Testis (tissue), 2 donors: ENCODE data around the gene BRAT1.

ENCODE experiments used
- POLR2A ChIP-seq: fragments of 450-650 bp; IDR thresholded peaks from one replicate; pipeline ENCODE4 v1.6.1; 2017; ENCODE audit warnings: antibody characterized with exemption, mild to moderate bottlenecking, moderate library complexity
- TF ChIP-seq, protein P1 (sequence below), 3 experiments: fragments of 450-650 bp in 2 of 3; fragments of 200-600 bp in 1 of 3; sonication (generic) in 1 of 3; IDR thresholded peaks; one replicate each; pipeline ENCODE4 v1.5.1; 2016 to 2019; ENCODE audit warnings: antibody characterized with exemption in 3 of 3, mild to moderate bottlenecking in 2 of 3, moderate library complexity in 1 of 3

DNA sequence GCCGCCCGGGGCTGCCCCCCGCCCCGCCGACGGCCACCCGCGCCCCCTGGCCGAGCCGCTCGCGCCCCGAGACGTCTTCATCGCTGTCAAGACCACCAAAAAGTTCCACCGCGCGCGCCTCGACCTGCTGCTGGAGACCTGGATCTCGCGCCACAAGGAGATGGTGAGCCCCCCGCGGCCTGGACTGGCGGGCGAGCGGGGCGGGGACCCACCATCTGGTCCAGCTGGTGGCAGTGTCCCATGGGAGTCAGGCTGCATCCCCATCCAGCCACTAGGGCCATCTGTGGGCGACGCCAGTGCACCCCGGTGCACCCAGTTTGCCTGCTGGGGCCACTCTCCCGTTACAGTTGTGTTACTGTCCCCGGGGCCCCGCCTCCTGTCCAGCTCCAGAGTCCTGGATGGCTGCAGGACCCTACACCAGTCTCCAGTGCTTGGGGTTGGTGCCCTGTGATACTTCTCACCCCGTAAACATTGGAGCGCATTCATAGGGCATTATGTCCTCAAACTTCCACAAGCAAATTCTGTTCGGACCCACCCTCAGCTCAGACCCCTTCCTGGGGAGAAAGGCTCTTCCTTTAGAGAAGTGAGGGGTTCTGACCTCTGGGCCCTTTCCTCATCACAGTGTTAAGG lies 35.1 kb downstream of the BRAT1 start:
- TF ChIP-seq, protein P1, sequence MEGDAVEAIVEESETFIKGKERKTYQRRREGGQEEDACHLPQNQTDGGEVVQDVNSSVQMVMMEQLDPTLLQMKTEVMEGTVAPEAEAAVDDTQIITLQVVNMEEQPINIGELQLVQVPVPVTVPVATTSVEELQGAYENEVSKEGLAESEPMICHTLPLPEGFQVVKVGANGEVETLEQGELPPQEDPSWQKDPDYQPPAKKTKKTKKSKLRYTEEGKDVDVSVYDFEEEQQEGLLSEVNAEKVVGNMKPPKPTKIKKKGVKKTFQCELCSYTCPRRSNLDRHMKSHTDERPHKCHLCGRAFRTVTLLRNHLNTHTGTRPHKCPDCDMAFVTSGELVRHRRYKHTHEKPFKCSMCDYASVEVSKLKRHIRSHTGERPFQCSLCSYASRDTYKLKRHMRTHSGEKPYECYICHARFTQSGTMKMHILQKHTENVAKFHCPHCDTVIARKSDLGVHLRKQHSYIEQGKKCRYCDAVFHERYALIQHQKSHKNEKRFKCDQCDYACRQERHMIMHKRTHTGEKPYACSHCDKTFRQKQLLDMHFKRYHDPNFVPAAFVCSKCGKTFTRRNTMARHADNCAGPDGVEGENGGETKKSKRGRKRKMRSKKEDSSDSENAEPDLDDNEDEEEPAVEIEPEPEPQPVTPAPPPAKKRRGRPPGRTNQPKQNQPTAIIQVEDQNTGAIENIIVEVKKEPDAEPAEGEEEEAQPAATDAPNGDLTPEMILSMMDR (IDR thresholded peaks at IDR 0.05): no peak
- TF ChIP-seq POLR2A: no peak
